Ovary (tissue), 3 donors: ENCODE measurements around the gene PACS2.

Experiments
- CTCF ChIP-seq, 3 donors: fragments of 450-650 bp in 2 of 3; fragments of 200-600 bp in 1 of 3; IDR thresholded peaks; one replicate each; pipeline versions ENCODE4 v1.5.1 to v1.8.0; 2016 to 2022; ENCODE audit warnings: antibody characterized with exemption in 3 of 3, mild to moderate bottlenecking in 1 of 3
- EP300 ChIP-seq: sonication (generic); formaldehyde crosslinking; IDR thresholded peaks from one replicate; pipeline ENCODE4 v1.6.1; 2017; ENCODE audit warnings: antibody characterized with exemption
- POLR2A ChIP-seq: fragments of 450-650 bp; IDR thresholded peaks from one replicate; pipeline ENCODE4 v1.6.1; 2017; ENCODE audit warnings: antibody characterized with exemption, mild to moderate bottlenecking, moderate library complexity
- donor health status: DM: no; HTN: no; CAD: no.

DNA sequence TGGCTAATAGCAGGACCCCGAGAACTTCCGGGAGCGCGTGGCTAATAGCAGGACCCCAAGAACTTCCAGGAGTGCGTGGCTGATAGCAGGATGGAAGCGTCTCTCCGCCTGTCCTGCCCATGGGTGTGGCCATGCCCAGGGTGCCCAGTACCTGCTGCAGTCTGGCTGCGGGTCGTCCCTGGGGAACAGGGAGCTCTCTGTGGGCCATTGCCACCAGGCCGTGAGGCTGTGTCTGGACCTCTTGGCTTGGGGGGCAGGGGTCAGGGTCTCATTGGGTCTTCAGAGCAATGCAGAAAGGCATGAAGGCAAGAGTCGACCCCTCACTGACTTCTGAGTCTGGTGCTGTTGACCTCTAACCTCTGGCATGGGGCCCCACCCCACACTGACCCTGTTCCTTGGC is 35.4 kb downstream of the PACS2 start:
- no peak for TF ChIP-seq CTCF (IDR thresholded peaks at IDR 0.05)
- TF ChIP-seq POLR2A, result no peak
- TF ChIP-seq EP300, result no peak
